HEK293 (cell line): Measurements from ENCODE around the gene C9orf153.

ENCODE experiments used
- CTCF ChIA-PET: fragments of 350-600 bp; formaldehyde crosslinking; extraction: SDS; loops from one replicate; lab custom pipeline; 2021; ENCODE audit warnings: antibody characterized with exemption; lab: Yijun Ruan, JAX
- POLR2A ChIA-PET: fragments of 300-600 bp; formaldehyde crosslinking; extraction: SDS; loops from one replicate; lab custom pipeline; 2020; ENCODE audit warnings: antibody characterized with exemption, inconsistent platforms; lab: Yijun Ruan, JAX
- H3K27ac ChIP-seq: fragments of 200-500 bp; sonication (Bioruptor generic); 2 replicates; pipeline ENCODE4 v1.5.1; 2014; ENCODE audit warnings: low read depth, low read length, control low read depth, inconsistent platforms; ENCODE audit errors: extremely low read depth
- H3K36me3 ChIP-seq, 2 experiments: fragments of 200-500 bp in 1 of 2; sonication (Bioruptor generic) in 1 of 2; 1 replicate in 1 of 2; 2 replicates in 1 of 2; pipeline ENCODE4 v1.5.1; 2014 to 2017; ENCODE audit warnings: inconsistent platforms in 2 of 2, low read length in 2 of 2; ENCODE audit not compliant: control insufficient read depth in 2 of 2, insufficient read depth in 1 of 2
- H3K4me1 ChIP-seq: fragments of 200-500 bp; sonication (Bioruptor generic); 2 replicates; pipeline ENCODE4 v1.5.1; 2014; ENCODE audit warnings: mild to moderate bottlenecking, low read length, inconsistent platforms; ENCODE audit not compliant: control insufficient read depth, insufficient read depth
- H3K4me3 ChIP-seq: 2 replicates; pipeline ENCODE4 v1.5.1; 2011; ENCODE audit warnings: low read depth, mild to moderate bottlenecking, control low read depth, low read length, moderate library complexity
- H3K9me3 ChIP-seq: fragments of 200-500 bp; sonication (Bioruptor generic); 2 replicates; pipeline ENCODE4 v1.5.1; 2014; ENCODE audit warnings: low read depth, low read length, inconsistent platforms; ENCODE audit not compliant: control insufficient read depth, insufficient read depth
- GLIS1 ChIP-seq: fragments of 450-650 bp; formaldehyde crosslinking; IDR thresholded peaks from 2 replicates; pipeline ENCODE4 v1.5.1; 2016; ENCODE audit warnings: missing biosample characterization, missing genetic modification characterization
- HIC1 ChIP-seq: fragments of 450-650 bp; formaldehyde crosslinking; IDR thresholded peaks from 2 replicates; pipeline ENCODE4 v1.5.1; 2016; ENCODE audit warnings: missing biosample characterization, missing genetic modification characterization
- PRDM6 ChIP-seq: fragments of 450-650 bp; formaldehyde crosslinking; IDR thresholded peaks from 2 replicates; pipeline ENCODE4 v1.5.1; 2017; ENCODE audit warnings: missing biosample characterization, missing genetic modification characterization
- TSHZ1 ChIP-seq: fragments of 450-650 bp; formaldehyde crosslinking; IDR thresholded peaks from 2 replicates; pipeline ENCODE4 v1.5.1; 2016; ENCODE audit warnings: missing biosample characterization, missing genetic modification characterization, borderline replicate concordance
- WT1 ChIP-seq: fragments of 450-650 bp; formaldehyde crosslinking; IDR thresholded peaks from 2 replicates; pipeline ENCODE4 v1.5.1; 2016; ENCODE audit warnings: missing biosample characterization, missing genetic modification characterization
- ZBTB44 ChIP-seq: fragments of 450-650 bp; IDR thresholded peaks from 2 replicates; pipeline ENCODE4 v1.5.1; 2018; ENCODE audit warnings: missing biosample characterization, mild to moderate bottlenecking, missing genetic modification characterization
- ZFP3 ChIP-seq: fragments of 450-650 bp; formaldehyde crosslinking; IDR thresholded peaks from 2 replicates; pipeline ENCODE4 v1.5.1; 2016; ENCODE audit warnings: low read depth, missing biosample characterization, missing genetic modification characterization
- ZNF10 ChIP-seq: fragments of 450-650 bp; formaldehyde crosslinking; IDR thresholded peaks from 2 replicates; pipeline ENCODE4 v1.5.1; 2017; ENCODE audit warnings: missing biosample characterization, missing genetic modification characterization
- ZNF19 ChIP-seq: fragments of 450-650 bp; formaldehyde crosslinking; IDR thresholded peaks from 2 replicates; pipeline ENCODE4; 2016; ENCODE audit warnings: missing biosample characterization, missing genetic modification characterization, low read depth
- ZNF24 ChIP-seq: fragments of 450-650 bp; formaldehyde crosslinking; IDR thresholded peaks from 2 replicates; pipeline ENCODE4 v1.5.1; 2016; ENCODE audit warnings: missing biosample characterization, missing genetic modification characterization
- ZNF354C ChIP-seq: fragments of 450-650 bp; formaldehyde crosslinking; IDR thresholded peaks from 2 replicates; pipeline ENCODE4 v1.5.1; 2016; ENCODE audit warnings: missing biosample characterization, missing genetic modification characterization, low read depth, borderline replicate concordance
- ZNF398 ChIP-seq: fragments of 450-650 bp; formaldehyde crosslinking; IDR thresholded peaks from 2 replicates; pipeline ENCODE4 v1.5.1; 2017; ENCODE audit warnings: missing biosample characterization, missing genetic modification characterization
- ZNF404 ChIP-seq: fragments of 450-650 bp; formaldehyde crosslinking; IDR thresholded peaks from 2 replicates; pipeline ENCODE4 v1.5.1; 2017; ENCODE audit warnings: missing biosample characterization, missing genetic modification characterization
- ZNF488 ChIP-seq: fragments of 450-650 bp; formaldehyde crosslinking; IDR thresholded peaks from 2 replicates; pipeline ENCODE4 v1.5.1; 2016; ENCODE audit warnings: missing biosample characterization, missing genetic modification characterization
- ZNF530 ChIP-seq: fragments of 450-650 bp; formaldehyde crosslinking; IDR thresholded peaks from 2 replicates; pipeline ENCODE4 v1.5.1; 2016; ENCODE audit warnings: low read depth, missing biosample characterization, missing genetic modification characterization
- ZNF621 ChIP-seq: fragments of 450-650 bp; formaldehyde crosslinking; IDR thresholded peaks from 2 replicates; pipeline ENCODE4 v1.5.1; 2017; ENCODE audit warnings: missing biosample characterization, missing genetic modification characterization
- ZNF692 ChIP-seq: fragments of 450-650 bp; formaldehyde crosslinking; IDR thresholded peaks from 2 replicates; pipeline ENCODE4 v1.5.1; 2016; ENCODE audit warnings: missing biosample characterization, missing genetic modification characterization
- ZNF76 ChIP-seq: fragments of 450-650 bp; formaldehyde crosslinking; IDR thresholded peaks from 2 replicates; pipeline ENCODE4; 2016; ENCODE audit warnings: low read depth, missing biosample characterization, missing genetic modification characterization, borderline replicate concordance
- ZNF830 ChIP-seq: fragments of 450-650 bp; IDR thresholded peaks from 2 replicates; pipeline ENCODE4 v1.5.0; 2018; ENCODE audit warnings: missing biosample characterization, missing genetic modification characterization, low read depth, mild to moderate bottlenecking, moderate library complexity

C9orf153 gene

GRCh38 chr9:86178503-86178902 is 81.0 kb downstream of the C9orf153 start (continued):
- TF ChIP-seq HIC1 (no peak), PRDM6 (no peak), ZNF76 (tag by site-specific recombination) (no peak), ZNF621 (tag by site-specific recombination) (no peak), ZNF10 (tag by site-specific recombination) (no peak)

GRCh38 chr9:86177995-86178394 is 81.5 kb downstream of the C9orf153 start:
- TF ChIP-seq TSHZ1 (tag by site-specific recombination) = no peak
- no peak for TF ChIP-seq ZNF488
- no peak for TF ChIP-seq ZNF692
- TF ChIP-seq ZNF24 (tag by site-specific recombination) = no peak
- no peak for TF ChIP-seq ZNF19
- TF ChIP-seq ZNF354C (tag by site-specific recombination) = no peak
- Histone ChIP-seq H3K4me3 (no peak overlapping the region), H3K9me3 (no peaks in the 10 kb centered on the region), H3K36me3 (no peaks in the 10 kb centered on the region), H3K27ac (no peak overlapping the region), H3K4me1 (peaks cover 9% of the 10 kb centered on the region)
- ChIA-PET CTCF (interaction anchor here (0.6 kb wide), 1 partner anchor 7 kb away, joined by 5 read pairs; no protein-coding TSS in a partner anchor), POLR2A (interaction anchor here (2.6 kb wide), 1 partner anchor 79 kb away, joined by 10 read pairs; the partner anchor contains the start of gene GOLM1)

- CTCF ChIA-PET = interaction anchor here (0.8 to 1.4 kb wide), 4 partner anchors 10 to 83 kb away, joined by 3 to 16 read pairs (median 3); no protein-coding TSS in a partner anchor
- POLR2A ChIA-PET = interaction anchor here (0.8 to 2.6 kb wide), 3 partner anchors 77 to 147 kb away, joined by 3 to 10 read pairs (median 3); partner anchors contain the start of genes GOLM1 and ISCA1
- no peak for TF ChIP-seq ZNF830
- TF ChIP-seq GLIS1 (tag by site-specific recombination) = peak; percentile 61; the same call in 1 of the 2 replicates
- 0 out of 2 replicates have a peak, but pooled peaks have one; percentile 10 for TF ChIP-seq ZBTB44 (tag by site-specific recombination)
- no peak for TF ChIP-seq ZNF19
- no peak for TF ChIP-seq ZFP3 (tag by site-specific recombination)
- TF ChIP-seq ZNF404 (tag by site-specific recombination) = no peak
- 0 out of 2 replicates have a peak, but pooled peaks have one; percentile 9 for TF ChIP-seq WT1 (tag by site-specific recombination)
- no peak for TF ChIP-seq ZNF530 (tag by site-specific recombination)
- TF ChIP-seq ZNF398 = peak; percentile 85
Measured at GRCh38 chr9:86176468-86176867, 83.0 kb downstream of the C9orf153 start.

More at GRCh38 chr9:86176468-86176867, 83.0 kb downstream of the C9orf153 start:
- H3K36me3 ChIP-seq = no peaks in the 10 kb centered on the region
- H3K27ac ChIP-seq = peak overlapping the region; percentile 46; the same call in 1 of the 2 replicates
- H3K4me3 ChIP-seq = no peak overlapping the region
- no peaks in the 10 kb centered on the region for H3K9me3 ChIP-seq
- H3K4me1 ChIP-seq = peaks cover 9% of the 10 kb centered on the region
